Thoracic aorta endothelial cell (primary cell): ENCODE results near the gene PCDHGB1. TPM values are rescaled to one million over a fixed set of nuclear protein-coding genes. Genes with fewer than 3 reads are reported as not detected.

Experiments used
- total RNA-seq: library from RNA; depleted of rRNA; stranded (reverse); fragments of >200 nt; gene quantifications from 2 replicates; pipeline ENCODE4 v1.2.3, GENCODE V29; 2012

The PCDHGB1 gene
- total RNA-seq, 1 donor: 0.50 TPM

DNA sequence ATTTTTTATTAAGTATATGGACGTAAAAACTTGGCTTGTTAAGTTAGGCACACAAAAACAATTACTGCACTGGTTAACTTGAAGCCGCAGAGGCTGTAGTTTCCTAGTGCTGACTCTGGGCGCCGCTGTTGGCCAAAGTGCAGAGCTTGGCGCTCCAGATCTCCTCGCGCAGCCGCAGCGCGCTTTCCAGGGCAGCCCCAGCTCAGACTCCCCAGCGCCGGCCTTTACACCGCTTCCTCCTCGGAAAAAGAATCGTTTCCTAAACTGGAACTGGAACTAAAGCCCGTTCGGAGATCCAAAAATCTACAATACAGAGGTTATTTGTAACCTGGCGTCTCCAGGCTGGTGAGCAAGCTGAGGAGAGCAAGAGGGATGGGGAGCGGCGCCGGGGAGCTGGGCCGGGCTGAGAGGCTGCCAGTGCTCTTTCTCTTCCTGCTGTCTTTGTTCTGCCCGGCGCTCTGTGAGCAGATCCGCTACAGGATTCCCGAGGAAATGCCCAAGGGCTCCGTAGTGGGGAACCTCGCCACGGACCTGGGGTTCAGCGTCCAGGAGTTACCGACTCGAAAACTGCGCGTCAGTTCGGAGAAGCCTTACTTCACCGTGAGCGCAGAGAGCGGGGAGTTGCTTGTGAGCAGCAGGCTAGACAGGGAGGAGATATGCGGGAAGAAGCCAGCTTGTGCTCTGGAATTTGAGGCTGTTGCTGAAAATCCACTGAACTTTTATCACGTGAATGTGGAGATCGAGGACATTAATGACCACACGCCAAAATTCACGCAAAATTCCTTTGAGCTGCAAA, 48.1 kb downstream of the PCDHGB1 start, which contains the start of gene PCDHGB5:
TSS of gene PCDHGB5 (plus strand) at position 192 of the 796 bp plus-strand sequence. CDS start at position 373, 181 bp downstream.

Other genes with a start within 250 kb of the PCDHGB1 start
- 0.14 and 0.27 TPM in 2 replicates for gene PCDHB3, start 249.6 kb upstream of the PCDHGB1 start, total RNA-seq
- gene PCDHB4, start 228.3 kb upstream of the PCDHGB1 start, total RNA-seq: 0.07 and 0.13 TPM in 2 replicates
- 0.40 and 0.43 TPM in 2 replicates for gene PCDHB5, start 214.9 kb upstream of the PCDHGB1 start, total RNA-seq
- 0.07 TPM in 1 of 2 replicates, not detected in the other for gene PCDHB6, start 200.0 kb upstream of the PCDHGB1 start, total RNA-seq
- gene PCDHB7, start 177.5 kb upstream of the PCDHGB1 start, total RNA-seq: 0.22 and 0.40 TPM in 2 replicates
- gene PCDHB8, start 172.3 kb upstream of the PCDHGB1 start, total RNA-seq: 0.07 and 0.13 TPM in 2 replicates
- 0.07 and 0.13 TPM in 2 replicates for gene PCDHB16, start 167.7 kb upstream of the PCDHGB1 start, total RNA-seq
- 0.13 and 0.14 TPM in 2 replicates for gene PCDHB9, start 162.9 kb upstream of the PCDHGB1 start, total RNA-seq
- 0.22 and 0.66 TPM in 2 replicates for gene PCDHB10, start 157.7 kb upstream of the PCDHGB1 start, total RNA-seq
- gene PCDHB11, start 150.5 kb upstream of the PCDHGB1 start, total RNA-seq: 0.07 and 0.27 TPM in 2 replicates
- 0.07 and 0.27 TPM in 2 replicates for gene PCDHB12, start 141.4 kb upstream of the PCDHGB1 start, total RNA-seq
- gene PCDHB13, start 136.2 kb upstream of the PCDHGB1 start, total RNA-seq: 0.22 and 0.66 TPM in 2 replicates
- 0.14 and 0.53 TPM in 2 replicates for gene PCDHB14, start 126.8 kb upstream of the PCDHGB1 start, total RNA-seq
- 0.14 and 0.66 TPM in 2 replicates for gene PCDHB15, start 104.7 kb upstream of the PCDHGB1 start, total RNA-seq
- 0.27 and 0.50 TPM in 2 replicates for gene SLC25A2, start 46.0 kb upstream of the PCDHGB1 start, total RNA-seq
- gene TAF7, start 29.3 kb upstream of the PCDHGB1 start, total RNA-seq: 62.1 and 70.6 TPM in 2 replicates
- 0.22 and 0.40 TPM in 2 replicates for gene PCDHGA1, start 19.6 kb upstream of the PCDHGB1 start, total RNA-seq
- gene PCDHGA2, start 11.3 kb upstream of the PCDHGB1 start, total RNA-seq: 1.1 and 1.2 TPM in 2 replicates
- gene PCDHGA3, start 6.3 kb upstream of the PCDHGB1 start, total RNA-seq: 0.65 and 0.93 TPM in 2 replicates
- 2.2 and 5.2 TPM in 2 replicates for gene PCDHGA4, start 4.9 kb downstream of the PCDHGB1 start, total RNA-seq
- gene PCDHGB2, start 9.9 kb downstream of the PCDHGB1 start, total RNA-seq: 1.3 and 2.0 TPM in 2 replicates
- gene PCDHGA5, start 14.1 kb downstream of the PCDHGB1 start, total RNA-seq: 0.72 and 1.1 TPM in 2 replicates
- 1.4 and 2.9 TPM in 2 replicates for gene PCDHGB3, start 20.1 kb downstream of the PCDHGB1 start, total RNA-seq
- 2.1 and 2.9 TPM in 2 replicates for gene PCDHGA6, start 23.8 kb downstream of the PCDHGB1 start, total RNA-seq
- 0.65 and 2.0 TPM in 2 replicates for gene PCDHGA7, start 32.6 kb downstream of the PCDHGB1 start, total RNA-seq
- 5.6 and 9.7 TPM in 2 replicates for gene PCDHGB4, start 37.6 kb downstream of the PCDHGB1 start, total RNA-seq
- gene PCDHGA8, start 42.5 kb downstream of the PCDHGB1 start, total RNA-seq: 0.72 and 1.6 TPM in 2 replicates
- 9.1 and 13.4 TPM in 2 replicates for gene PCDHGB5, start 47.8 kb downstream of the PCDHGB1 start, total RNA-seq
- gene PCDHGA9, start 52.7 kb downstream of the PCDHGB1 start, total RNA-seq: 4.3 and 4.6 TPM in 2 replicates
- 2.9 and 3.3 TPM in 2 replicates for gene PCDHGB6, start 57.9 kb downstream of the PCDHGB1 start, total RNA-seq
- gene PCDHGA10, start 62.9 kb downstream of the PCDHGB1 start, total RNA-seq: 4.7 and 5.5 TPM in 2 replicates
- 9.4 and 9.8 TPM in 2 replicates for gene PCDHGB7, start 67.6 kb downstream of the PCDHGB1 start, total RNA-seq
- 12.5 and 13.6 TPM in 2 replicates for gene PCDHGA11, start 71.0 kb downstream of the PCDHGB1 start, total RNA-seq
- gene PCDHGA12, start 80.4 kb downstream of the PCDHGB1 start, total RNA-seq: 10.8 and 12.6 TPM in 2 replicates
- gene PCDHGC3, start 125.9 kb downstream of the PCDHGB1 start, total RNA-seq: 13.3 and 19.6 TPM in 2 replicates
- 1.3 and 1.9 TPM in 2 replicates for gene PCDHGC4, start 134.9 kb downstream of the PCDHGB1 start, total RNA-seq
- 1.1 and 1.3 TPM in 2 replicates for gene PCDHGC5, start 139.0 kb downstream of the PCDHGB1 start, total RNA-seq